ENCODE measurements around the gene LHFPL4. TPM values are rescaled to one million over a fixed set of nuclear protein-coding genes. Genes with fewer than 3 reads are reported as not detected.

LHFPL4 gene
- total and polyA plus RNA-seq, 2 of the 13 experiments (the other 11 are each of a cell fraction or from before 2014, with no cell fraction given): 0.02 to 0.03 TPM

- no peak overlapping the region for H2AFZ ChIP-seq (ENCODE audit: low read length)
- DNase-seq (ENCODE audit: low spot score) (no peak), ATAC-seq (no peak), FAIRE-seq (no peak)
- H3K79me2 ChIP-seq (ENCODE audit: insufficient read depth, low read length): peaks cover 5% of the 10 kb centered on the region
- no peak for TF ChIP-seq ZNF546 (CRISPR knock-in tag; conservative IDR thresholded peaks at IDR 0.05)
- TF ChIP-seq ZSCAN12 (CRISPR knock-in tag; IDR thresholded peaks at IDR 0.05): no peak
- no peak for TF ChIP-seq FOSL2 (CRISPR knock-in tag; IDR thresholded peaks at IDR 0.05)
- no peak for TF ChIP-seq MNT (IDR thresholded peaks at IDR 0.05)
- no peak for TF ChIP-seq ZNF737 (CRISPR knock-in tag; IDR thresholded peaks at IDR 0.05; ENCODE audit: borderline replicate concordance)
- no peak for TF ChIP-seq SPEN (CRISPR knock-in tag; IDR thresholded peaks at IDR 0.05; ENCODE audit: low read depth)
- TF ChIP-seq NFE2L2 (IDR thresholded peaks at IDR 0.05; ENCODE audit: low read length): no peak
- no peak for TF ChIP-seq ZNF83 (CRISPR knock-in tag; IDR thresholded peaks at IDR 0.05; ENCODE audit: borderline replicate concordance)
- TF ChIP-seq ZNF652 (CRISPR knock-in tag; IDR thresholded peaks at IDR 0.05; ENCODE audit: borderline replicate concordance, low read depth): no peak
- TF ChIP-seq ZNF780A (CRISPR knock-in tag; IDR thresholded peaks at IDR 0.05): no peak
- no peak for TF ChIP-seq KMT2B (CRISPR knock-in tag; IDR thresholded peaks at IDR 0.05)
- TF ChIP-seq KLF12 (CRISPR knock-in tag; IDR thresholded peaks at IDR 0.05; ENCODE audit: borderline replicate concordance): no peak
- no peak for TF ChIP-seq PBX3 (CRISPR knock-in tag; IDR thresholded peaks at IDR 0.05; ENCODE audit: borderline replicate concordance)
- TF ChIP-seq RBM39 (IDR thresholded peaks at IDR 0.05; ENCODE audit: low read depth, low read length, poor library complexity, severe bottlenecking): no peak
- no peak for TF ChIP-seq ZNF160 (CRISPR knock-in tag; IDR thresholded peaks at IDR 0.05)
- no peak for TF ChIP-seq IRX3 (CRISPR knock-in tag; IDR thresholded peaks at IDR 0.05; ENCODE audit: borderline replicate concordance, low read depth)
- no peak for TF ChIP-seq ZNF136 (CRISPR knock-in tag; IDR thresholded peaks at IDR 0.05; ENCODE audit: low read depth)
- TF ChIP-seq HMGXB4 (CRISPR knock-in tag; IDR thresholded peaks at IDR 0.05; ENCODE audit: borderline replicate concordance in 1 of 2, low read depth in 1 of 2): no peak
- H4K20me1 ChIP-seq (ENCODE audit: insufficient read depth, low read length): no peaks in the 10 kb centered on the region
- no peaks in the 10 kb centered on the region for H3K4me1 ChIP-seq (ENCODE audit: insufficient read depth, low read length)
- no peaks in the 10 kb centered on the region for H3K27me3 ChIP-seq (ENCODE audit: control insufficient read depth in 1 of 2, insufficient read depth in 2 of 2, low read length in 2 of 2)
- ChIA-PET CTCF (ENCODE audit: low intra/inter-chr PET ratio, low total read pairs) (no interaction called here), POLR2A (no interaction called here)
- intact Hi-C loops (cut with micrococcal nuclease; ENCODE audit: unreplicated experiment) (no loop called here), in situ Hi-C loops (cut with HindIII; ENCODE audit: extremely low pct_ligation_motif_present, low pct_unique_long_range_greater_than_20kb) (no loop called here)
- BruUV-seq (replicated peaks): no TSS peak
- H3K27ac ChIP-seq (ENCODE audit: extremely low read length, insufficient read depth, low read length): no peak overlapping the region
- peaks cover 5 to 68% of the 10 kb centered on the region in 2 experiments for H3K36me3 ChIP-seq (replicated peaks in 1 of 2; ENCODE audit: control insufficient read depth in 1 of 2, insufficient read depth in 2 of 2, low read length in 2 of 2)
- H3K9ac ChIP-seq (ENCODE audit: insufficient read depth, low read depth, low read length): no peak overlapping the region
- 96% methylated on average over 1 of the region's 1 CpG for WGBS (ENCODE audit: low lambda C conversion rate)
- no peak overlapping the region for H3K4me2 ChIP-seq (ENCODE audit: low read depth, low read length)
- no peaks in the 10 kb centered on the region for H3K9me3 ChIP-seq (ENCODE audit: low read length)
- no peak overlapping the region for H3K4me3 ChIP-seq (replicated peaks in 1 of 3; ENCODE audit: insufficient read depth in 1 of 3, low read depth in 2 of 3, low read length in 3 of 3)
Measured at GRCh38 chr3:9455596-9456131, 98.0 kb downstream of the LHFPL4 start.

Data from HepG2 (cell line).